HCT116 (cell line): ENCODE results near the gene ZNF555.

ENCODE experiments used
- ATF3 ChIP-seq: IDR thresholded peaks from 2 replicates; pipeline ENCODE4 v1.6.1; 2012
- CTCF ChIP-seq, 3 experiments: fragments of 200-600 bp in 1 of 3; sonication (generic) in 1 of 3; IDR thresholded peaks in 2 of 3; conservative IDR thresholded peaks in 1 of 3; 2 replicates each; pipeline ENCODE4 v1.5.1; 2012 to 2017; ENCODE audit warnings: low read depth in 2 of 3, low read length in 2 of 3, antibody characterized with exemption in 1 of 3, borderline replicate concordance in 1 of 3, control low read depth in 1 of 3, mild to moderate bottlenecking in 1 of 3, mixed read lengths in 1 of 3, mixed run types in 1 of 3, moderate library complexity in 1 of 3; ENCODE audit not compliant: insufficient read depth in 1 of 3
- ELF1 ChIP-seq: IDR thresholded peaks from 2 replicates; pipeline ENCODE4 v1.6.1; 2012; ENCODE audit warnings: low read depth, borderline replicate concordance
- EZH2phosphoT487 ChIP-seq: fragments of 200-600 bp; IDR thresholded peaks from 2 replicates; pipeline ENCODE4 v1.6.1; 2018; ENCODE audit warnings: antibody characterized with exemption, borderline replicate concordance
- FOSL1 ChIP-seq: IDR thresholded peaks from 2 replicates; pipeline ENCODE4 v1.6.1; 2012; ENCODE audit warnings: low read depth
- JUND ChIP-seq: IDR thresholded peaks from 2 replicates; pipeline ENCODE4 v1.6.1; 2012
- MAX ChIP-seq: IDR thresholded peaks from 2 replicates; pipeline ENCODE4 v1.6.1; 2012
- POLR2A ChIP-seq: IDR thresholded peaks from 2 replicates; pipeline ENCODE4 v1.7.0; 2011; ENCODE audit warnings: borderline replicate concordance; ENCODE audit not compliant: insufficient read depth, insufficient read length; ENCODE audit errors: extremely low read depth
- POLR2AphosphoS5 ChIP-seq: IDR thresholded peaks from 2 replicates; pipeline ENCODE4 v1.6.1; 2011; ENCODE audit warnings: mild to moderate bottlenecking, low read depth, low read length, moderate library complexity
- RAD21 ChIP-seq: IDR thresholded peaks from 2 replicates; pipeline ENCODE4 v1.6.1; 2012; ENCODE audit warnings: low read depth, mild to moderate bottlenecking
- REST ChIP-seq: IDR thresholded peaks from 2 replicates; pipeline ENCODE4 v1.6.1; 2012; ENCODE audit warnings: low read depth
- SIN3A ChIP-seq: IDR thresholded peaks from 2 replicates; pipeline ENCODE4 v1.6.1; 2012; ENCODE audit warnings: low read depth
- TCF7L2 ChIP-seq: IDR thresholded peaks from 2 replicates; pipeline ENCODE4 v1.7.0; 2011; ENCODE audit warnings: borderline replicate concordance, inconsistent platforms; ENCODE audit not compliant: insufficient read depth, insufficient read length; ENCODE audit errors: extremely low read depth
- ZFX ChIP-seq: fragments of 450-650 bp; IDR thresholded peaks from 2 replicates; pipeline ENCODE4 v1.6.1; 2017

- TF ChIP-seq REST (no peak), CTCF (IDR thresholded peaks at IDR 0.05 in 2 of 3, conservative IDR thresholded peaks at IDR 0.05 in 1 of 3; ENCODE audit: borderline replicate concordance in 1 of 3, insufficient read depth in 1 of 3, low read depth in 2 of 3, low read length in 2 of 3) (no peak), POLR2A (no peak), RAD21 (no peak), ZFX (peak; percentile 78; the same call in 1 of the 2 replicates), POLR2AphosphoS5 (no peak), EZH2phosphoT487 (no peak), SIN3A (no peak), TCF7L2 (no peak), ELF1 (no peak), ATF3 (no peak), JUND (no peak), FOSL1 (no peak), MAX (no peak)
Observed at GRCh38 chr19:2820112-2820702, 21.1 kb upstream of the ZNF555 start.
